ENCODE measurements around the gene NCKAP5L. TPM values are rescaled to one million over a fixed set of nuclear protein-coding genes. Genes with fewer than 3 reads are reported as not detected.

NCKAP5L gene
- polyA plus RNA-seq, 2 of the 4 experiments (the other 2 are of a cell fraction), result 3.0 to 8.5 TPM

GRCh38 chr12:49798248-49798647 is 30.0 kb downstream of the NCKAP5L start:
- ATAC-seq (0 out of 6 replicates have a peak, but pooled peaks of 1 of the 2 experiments have one; percentile 14), DNase-seq (ENCODE audit: low read depth in 1 of 2, low spot score in 1 of 2) (no peak), FAIRE-seq (no peak)
- CTCF ChIA-PET, result interaction anchor here (0.7 to 8.1 kb wide), 8 partner anchors 12 to 218 kb away, joined by 3 to 43 read pairs (median 4); no protein-coding TSS in a partner anchor
- TF ChIP-seq JUNB (IDR thresholded peaks at IDR 0.05), result no peak
- TF ChIP-seq RFX5 (IDR thresholded peaks at IDR 0.05), result no peak
- TF ChIP-seq EHMT2 (IDR thresholded peaks at IDR 0.05; ENCODE audit: low read depth), result no peak
- no peak for TF ChIP-seq KDM1A (IDR thresholded peaks at IDR 0.05; ENCODE audit: low read depth)
- no peak for TF ChIP-seq ZFP36 (IDR thresholded peaks at IDR 0.05; ENCODE audit: borderline replicate concordance, partially characterized antibody)
- H3K4me3 ChIP-seq, result no peak overlapping the region
- H3K4me1 ChIP-seq, result 0 out of 3 replicates have a peak, but pooled peaks cover 6% of the 10 kb centered on the region
- WGBS (ENCODE audit: missing lambda C conversion rate), result 86% methylated on average over 7 of the region's 7 CpGs
- no peak overlapping the region for H3K4me2 ChIP-seq
- H3K27ac ChIP-seq, result no peak overlapping the region
- POLR2A ChIA-PET, result no interaction called here
- no peaks in the 10 kb centered on the region for H3K9me3 ChIP-seq

GRCh38 chr12:49797449-49797776 is 30.8 kb downstream of the NCKAP5L start:
- H3K27ac ChIP-seq, result no peak overlapping the region
- TF ChIP-seq USF2 (IDR thresholded peaks at IDR 0.05) (no peak), RCOR1 (IDR thresholded peaks at IDR 0.05; ENCODE audit: low read depth, low read length) (no peak), EP300 (IDR thresholded peaks at IDR 0.05) (no peak), HMGXB4 (CRISPR knock-in tag; IDR thresholded peaks at IDR 0.05; ENCODE audit: borderline replicate concordance) (no peak), ELK1 (IDR thresholded peaks at IDR 0.05; ENCODE audit: low read depth, low read length) (no peak), NPAS2 (CRISPR knock-in tag; IDR thresholded peaks at IDR 0.05; ENCODE audit: borderline replicate concordance) (no peak), HOXB13 (CRISPR knock-in tag; IDR thresholded peaks at IDR 0.05; ENCODE audit: low read depth) (no peak), TP53 (CRISPR knock-in tag; IDR thresholded peaks at IDR 0.05) (no peak), MAX (IDR thresholded peaks at IDR 0.05) (no peak), POLR2A (IDR thresholded peaks at IDR 0.05; ENCODE audit: low read length) (no peak), EHMT2 (IDR thresholded peaks at IDR 0.05; ENCODE audit: low read depth) (no peak), GATA3 (IDR thresholded peaks at IDR 0.05; ENCODE audit: borderline replicate concordance) (no peak), RARB (CRISPR knock-in tag; IDR thresholded peaks at IDR 0.05) (no peak), TFCP2L1 (CRISPR knock-in tag; IDR thresholded peaks at IDR 0.05) (no peak), NFE2L2 (conservative IDR thresholded peaks at IDR 0.05; ENCODE audit: low read length) (no peak), JUNB (IDR thresholded peaks at IDR 0.05) (no peak), BCL3 (IDR thresholded peaks at IDR 0.05) (no peak), JUN (IDR thresholded peaks at IDR 0.05) (no peak)
- H3K9me3 ChIP-seq, result no peaks in the 10 kb centered on the region
- H3K4me3 ChIP-seq, result no peak overlapping the region
- no peak overlapping the region for H3K4me2 ChIP-seq
- POLR2A ChIA-PET, result no interaction called here
- DNase-seq (ENCODE audit: low read depth in 1 of 2, low spot score in 1 of 2), result no peak
- no peak for ATAC-seq
- 82% methylated on average over 2 of the region's 2 CpGs for WGBS (ENCODE audit: missing lambda C conversion rate)
- CTCF ChIA-PET, result interaction anchor here (1.0 to 3.9 kb wide), 5 partner anchors 20 to 149 kb away, joined by 3 to 27 read pairs (median 7); partner anchors contain the start of gene TMBIM6
- 0 out of 3 replicates have a peak, but pooled peaks cover 6% of the 10 kb centered on the region for H3K4me1 ChIP-seq
- no peak for FAIRE-seq

All from A549 (cell line).